Measurements from ENCODE around the gene DZIP1L.
"Not testable (repeated sequence)": the region's sequence is repeated elsewhere in the genome, so short reads cannot be mapped to it uniquely, and the experiment has no call there.

Gene DZIP1L, protein sequence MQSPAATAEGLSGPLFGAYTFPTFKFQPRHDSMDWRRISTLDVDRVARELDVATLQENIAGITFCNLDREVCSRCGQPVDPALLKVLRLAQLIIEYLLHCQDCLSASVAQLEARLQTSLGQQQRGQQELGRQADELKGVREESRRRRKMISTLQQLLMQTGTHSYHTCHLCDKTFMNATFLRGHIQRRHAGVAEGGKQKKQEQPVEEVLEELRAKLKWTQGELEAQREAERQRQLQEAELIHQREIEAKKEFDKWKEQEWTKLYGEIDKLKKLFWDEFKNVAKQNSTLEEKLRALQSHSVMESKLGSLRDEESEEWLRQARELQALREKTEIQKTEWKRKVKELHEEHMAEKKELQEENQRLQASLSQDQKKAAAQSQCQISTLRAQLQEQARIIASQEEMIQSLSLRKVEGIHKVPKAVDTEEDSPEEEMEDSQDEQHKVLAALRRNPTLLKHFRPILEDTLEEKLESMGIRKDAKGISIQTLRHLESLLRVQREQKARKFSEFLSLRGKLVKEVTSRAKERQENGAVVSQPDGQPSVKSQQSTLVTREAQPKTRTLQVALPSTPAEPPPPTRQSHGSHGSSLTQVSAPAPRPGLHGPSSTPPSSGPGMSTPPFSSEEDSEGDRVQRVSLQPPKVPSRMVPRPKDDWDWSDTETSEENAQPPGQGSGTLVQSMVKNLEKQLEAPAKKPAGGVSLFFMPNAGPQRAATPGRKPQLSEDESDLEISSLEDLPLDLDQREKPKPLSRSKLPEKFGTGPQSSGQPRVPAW

DNA sequence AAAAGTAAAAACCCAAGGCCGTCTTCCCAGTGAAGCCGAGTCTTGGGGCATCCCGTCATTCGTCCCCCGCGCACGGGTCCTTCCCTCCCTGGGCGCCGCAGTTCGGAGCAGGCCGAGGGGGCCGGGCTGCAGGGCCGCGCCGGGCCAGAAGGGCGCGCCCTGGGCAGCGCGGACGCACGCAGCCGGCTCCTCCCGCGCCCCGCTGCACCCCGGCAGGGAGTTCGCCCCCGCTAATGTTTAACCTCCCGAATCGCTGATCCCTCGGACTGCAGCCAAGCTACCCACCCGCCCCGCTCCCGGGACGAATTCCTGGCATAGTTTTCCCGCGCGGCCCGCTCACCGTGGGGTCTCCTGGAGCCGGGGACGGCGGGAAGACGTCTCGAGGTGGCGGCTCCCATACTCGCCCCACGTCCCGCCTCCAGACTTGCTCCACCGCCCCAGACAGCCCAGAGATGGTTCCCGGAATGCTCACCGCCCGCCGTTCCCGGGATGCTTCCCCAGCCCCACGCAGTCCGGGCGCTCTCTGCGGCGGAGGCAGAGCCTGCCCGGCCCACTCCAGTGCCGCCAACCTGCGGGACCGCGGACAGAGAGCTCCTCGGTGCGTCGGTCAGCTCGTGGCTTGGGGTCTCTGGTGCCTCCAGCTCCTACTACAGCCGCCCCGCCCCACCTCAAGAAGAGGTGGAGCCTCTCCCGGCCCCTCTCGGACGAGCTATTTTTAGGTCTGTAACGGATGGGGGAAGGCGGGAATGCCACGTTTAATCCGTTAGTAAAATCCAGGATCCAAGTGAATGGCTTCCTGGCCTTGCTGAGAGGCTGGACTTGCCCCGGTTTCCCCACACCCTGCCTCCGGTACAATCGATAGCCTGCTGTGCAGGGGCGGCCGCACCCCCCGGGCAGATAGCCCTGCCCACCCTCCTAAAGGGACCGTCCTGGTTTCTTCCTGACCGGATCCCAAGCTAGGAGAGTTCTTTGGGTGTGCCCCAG, at the start of gene DZIP1L:
Gene DZIP1L (minus strand): TSS at position 621 of the 984 bp plus-strand sequence. CDS start 11,637 bp downstream, outside the sequence.
- DNase-seq (ENCODE audit: low spot score): no peak

DNA sequence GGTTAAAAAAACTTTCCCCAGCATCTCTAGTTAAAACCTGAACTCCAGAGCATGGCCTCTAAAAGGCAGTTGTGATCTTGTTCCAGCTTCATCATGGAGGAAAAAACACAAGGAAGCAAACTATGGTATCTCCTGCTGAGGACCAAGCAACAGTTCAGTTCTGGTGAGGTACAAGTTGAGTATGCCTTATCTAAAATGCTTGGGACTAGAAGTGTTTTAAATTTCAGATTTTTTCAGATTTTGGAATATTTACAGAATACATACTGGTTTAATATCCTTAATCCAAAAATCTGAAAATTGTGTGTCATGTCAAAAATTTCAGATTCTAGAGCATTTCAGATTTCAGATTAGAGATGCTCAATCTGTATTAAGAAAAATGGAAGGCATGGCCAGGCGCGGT, 49.7 kb upstream of the DZIP1L start:
- no peak for DNase-seq (ENCODE audit: low spot score)

DNA sequence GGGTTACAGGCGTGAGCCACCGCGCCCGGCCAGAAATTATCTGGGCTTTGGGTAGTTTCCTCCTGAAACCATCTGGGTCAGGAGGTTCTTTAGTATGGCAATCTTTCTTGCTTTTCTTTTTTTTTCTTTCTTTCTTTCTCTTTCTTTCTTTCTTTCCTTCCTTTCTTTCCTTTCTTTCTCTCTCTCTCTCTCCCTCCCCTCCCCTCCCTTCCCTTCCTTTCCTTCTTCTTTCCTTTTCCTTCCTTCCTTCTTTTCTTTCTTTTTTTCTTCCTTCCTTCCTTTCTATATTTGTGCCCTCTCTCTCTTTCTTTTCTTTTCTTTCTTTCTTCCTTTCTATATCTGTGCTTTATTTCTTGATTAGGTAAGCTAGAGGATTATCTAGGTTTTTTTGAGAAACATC, 42.3 kb upstream of the DZIP1L start:
- no peak for DNase-seq (ENCODE audit: low spot score)

DNA sequence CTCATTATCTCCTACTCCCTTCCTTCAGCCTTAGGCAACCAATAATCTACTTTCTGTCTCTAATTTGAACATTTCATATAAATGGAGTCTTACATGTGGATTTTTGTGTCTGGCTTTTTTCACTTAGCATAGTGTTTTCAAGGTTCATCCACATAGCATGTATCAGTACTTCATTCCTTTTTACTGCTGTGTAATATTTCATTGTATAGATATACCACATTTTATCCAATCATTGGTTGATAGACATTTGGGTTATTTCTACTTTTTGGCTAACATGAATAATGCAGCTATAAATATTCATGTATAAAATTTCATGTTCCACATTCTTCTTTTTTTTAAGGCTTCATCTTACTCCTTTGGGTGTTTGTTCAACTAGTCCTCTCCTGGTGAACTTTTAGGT, 39.1 kb upstream of the DZIP1L start:
- DNase-seq (ENCODE audit: low spot score): no peak

DNA sequence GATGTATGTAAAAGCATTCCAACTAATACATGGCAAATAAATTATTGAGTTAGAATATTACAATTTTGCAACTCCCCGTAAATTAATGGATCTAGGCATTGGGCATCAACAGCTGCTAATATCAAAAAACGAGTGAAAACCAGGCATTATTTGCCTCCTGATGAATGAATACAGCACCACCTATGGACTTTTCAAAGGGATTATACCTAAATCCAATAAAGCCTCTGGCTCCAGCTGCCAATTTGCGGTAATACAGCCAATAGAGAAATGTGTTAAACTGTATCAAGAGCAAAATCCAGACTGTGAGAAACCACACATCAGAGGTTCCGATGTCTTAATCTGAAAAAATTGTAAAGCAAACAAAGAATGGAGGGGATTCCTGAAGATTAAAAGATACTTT, 33.1 kb upstream of the DZIP1L start:
- no peak for DNase-seq (ENCODE audit: low spot score)

DNA sequence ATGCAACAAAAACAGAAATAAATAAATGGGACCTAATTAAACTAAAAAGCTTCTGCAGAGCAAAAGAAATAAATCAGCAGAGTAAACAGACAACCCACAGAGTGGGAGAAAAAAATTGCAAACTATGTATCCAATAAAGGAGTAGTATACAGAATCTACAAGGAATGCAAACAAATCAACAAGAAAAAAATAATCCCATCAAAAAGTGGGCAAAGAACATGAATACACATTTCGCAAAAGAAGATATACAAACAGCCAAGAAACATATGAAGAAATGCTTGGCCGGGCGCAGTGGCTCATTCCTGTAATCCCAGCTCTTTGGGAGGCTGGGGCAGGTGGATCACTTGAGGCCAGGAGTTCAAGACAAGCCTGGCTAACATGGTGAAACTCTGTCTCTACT, 26.8 kb upstream of the DZIP1L start:
- not testable (repeated sequence) for DNase-seq (ENCODE audit: low spot score)

DNA sequence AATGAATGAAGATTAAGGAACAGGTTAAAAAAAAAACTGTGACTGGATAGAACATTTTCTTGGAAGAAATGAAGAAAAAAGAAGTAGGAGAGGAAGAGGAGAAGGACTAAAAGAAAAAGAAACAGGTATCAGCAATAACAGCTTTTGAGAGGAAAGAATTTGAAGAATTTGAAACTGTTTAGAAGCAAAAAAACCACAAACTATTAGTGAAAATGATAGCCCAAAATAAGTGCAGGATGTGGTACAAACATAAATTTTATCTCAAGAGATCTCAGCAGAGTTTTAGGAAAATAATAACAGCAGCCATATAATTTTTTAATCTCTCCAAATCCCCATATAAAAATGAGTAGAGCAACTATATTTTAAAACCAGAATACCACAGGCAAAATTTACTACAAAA, 25.5 kb upstream of the DZIP1L start:
- no peak for DNase-seq (ENCODE audit: low spot score)

DNA sequence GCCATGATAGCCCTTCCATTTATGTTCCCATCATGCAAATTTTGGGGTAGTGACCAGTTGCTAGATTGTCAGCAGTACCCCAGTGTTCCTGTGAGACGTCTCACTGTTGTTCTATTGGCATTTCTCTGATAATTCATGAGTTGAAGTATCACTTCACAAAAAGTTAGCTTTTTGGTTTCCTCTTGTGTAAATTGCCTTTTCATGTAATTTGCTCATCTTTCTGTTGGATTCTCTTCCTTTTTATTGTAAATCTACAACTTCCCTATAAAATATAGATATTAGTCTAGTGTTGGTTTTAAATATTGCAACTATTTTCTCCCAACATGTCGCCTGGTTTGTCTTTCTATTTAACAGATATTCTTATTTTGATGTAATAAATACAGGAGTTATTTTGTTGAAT, 24.3 kb upstream of the DZIP1L start:
- no peak for DNase-seq (ENCODE audit: low spot score)

DNA sequence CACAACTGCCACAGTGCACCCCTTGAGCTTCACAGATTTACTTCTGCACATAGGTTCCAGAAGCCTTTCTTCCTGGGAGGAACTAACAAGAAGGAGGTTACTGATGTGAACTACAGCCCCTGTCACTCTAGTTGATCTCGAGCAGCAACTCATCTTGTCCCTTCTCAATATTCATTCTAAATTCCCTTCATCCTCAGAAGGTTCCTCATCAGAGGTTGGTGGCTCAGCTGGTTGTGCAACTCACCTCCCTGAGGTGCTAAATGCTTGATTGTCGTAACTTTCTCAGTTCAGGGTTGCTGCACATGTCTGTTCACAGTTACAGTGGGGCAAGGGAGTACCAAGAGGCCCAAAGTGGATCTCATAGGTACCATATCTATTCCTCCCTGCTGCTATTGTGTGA, 22.5 kb upstream of the DZIP1L start:
- DNase-seq (ENCODE audit: low spot score): no peak

DNA sequence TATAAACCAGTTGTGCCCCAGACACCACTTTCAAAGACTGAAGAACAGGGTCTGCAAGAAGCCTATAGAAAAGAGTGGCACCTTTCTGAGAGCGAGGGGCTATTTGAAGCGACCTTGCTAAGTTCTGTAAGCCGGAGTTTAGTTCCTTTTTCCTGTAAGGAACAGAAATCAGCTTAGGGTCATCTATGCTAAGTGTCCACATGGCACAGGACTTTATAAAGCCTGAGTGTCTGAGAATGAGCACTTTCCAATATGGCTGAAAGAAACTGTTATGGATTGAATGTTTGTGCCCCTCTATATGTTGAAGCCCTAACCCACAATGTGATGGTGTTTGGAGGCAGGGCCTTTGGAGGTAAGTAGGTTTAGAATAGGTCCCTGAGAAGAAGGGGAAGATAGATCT, 20.8 kb upstream of the DZIP1L start:
- DNase-seq (ENCODE audit: low spot score): no peak

DNA sequence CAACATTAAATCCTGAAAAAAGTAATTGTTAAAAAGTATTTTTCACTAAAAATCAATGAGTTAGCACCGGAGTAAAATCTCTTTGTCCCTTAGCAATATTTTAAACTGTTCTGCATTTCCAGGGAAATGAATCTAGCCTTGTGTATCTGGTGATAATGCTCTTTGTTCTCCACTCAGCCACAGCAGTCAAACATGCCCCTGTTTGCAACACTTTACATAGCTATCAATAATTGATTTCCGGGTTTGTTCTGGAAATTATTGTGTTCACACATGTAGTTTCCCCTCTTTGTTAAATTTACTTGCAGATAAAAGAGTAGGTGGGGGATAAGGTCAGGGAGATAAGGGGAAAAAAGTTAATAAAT, 20.4 kb upstream of the DZIP1L start:
- no peak for DNase-seq (ENCODE audit: low spot score)

DNA sequence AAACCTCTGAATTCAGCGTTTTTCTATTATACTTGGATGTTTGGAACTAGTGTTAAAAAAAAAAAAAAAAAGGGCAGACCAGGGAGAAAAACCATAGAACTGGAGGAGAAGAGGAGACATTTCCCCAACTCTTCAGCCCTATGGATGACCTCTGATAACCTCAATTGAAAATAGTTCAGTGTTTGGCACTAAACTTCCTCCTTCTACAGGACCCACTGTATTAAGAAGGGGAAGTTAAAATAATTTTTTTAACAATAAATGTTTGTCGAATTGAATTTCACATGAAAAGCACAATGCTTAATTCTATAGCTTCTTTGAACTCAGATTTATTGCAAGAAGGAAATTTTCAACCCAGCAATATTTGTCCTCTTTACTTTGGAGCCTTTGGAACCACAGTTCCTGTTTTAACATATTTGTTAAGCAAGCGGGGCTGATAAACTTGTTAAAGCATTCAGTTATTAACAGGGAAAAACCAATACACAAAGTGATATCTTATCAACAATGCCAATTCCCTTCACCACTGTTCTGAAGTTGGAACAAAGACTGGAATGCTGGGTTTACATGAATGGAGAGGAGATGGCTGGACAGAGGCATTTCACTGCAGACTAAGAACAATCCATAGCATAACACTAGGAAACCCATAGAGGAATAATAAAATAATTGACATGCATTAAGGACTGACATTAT, 19.9 kb upstream of the DZIP1L start:
- DNase-seq (ENCODE audit: low spot score): no peak

DNA sequence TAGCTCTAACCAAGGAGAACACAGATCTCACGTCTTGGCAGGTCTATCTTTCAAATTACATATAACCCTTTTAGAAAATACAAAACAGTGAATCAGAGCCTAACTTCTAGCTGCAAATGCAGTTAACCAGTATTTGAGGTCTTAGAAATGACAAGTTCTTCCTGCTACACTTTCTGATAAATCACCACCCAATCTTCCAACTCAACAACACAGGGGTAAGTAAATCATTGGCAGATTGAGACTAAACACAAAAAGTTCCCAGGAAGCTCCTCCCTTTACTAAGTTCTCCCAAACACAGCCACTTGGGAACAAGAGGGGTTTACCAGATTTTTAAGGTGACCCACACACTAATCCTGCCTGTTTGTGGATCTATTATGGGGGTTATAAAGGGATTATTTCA, 16.8 kb upstream of the DZIP1L start, which contains the start of gene A4GNT:
Gene A4GNT (minus strand): TSS at position 152 of the 400 bp plus-strand sequence. CDS start 1,134 bp downstream, outside the sequence.
- DNase-seq (ENCODE audit: low spot score): no peak

DNA sequence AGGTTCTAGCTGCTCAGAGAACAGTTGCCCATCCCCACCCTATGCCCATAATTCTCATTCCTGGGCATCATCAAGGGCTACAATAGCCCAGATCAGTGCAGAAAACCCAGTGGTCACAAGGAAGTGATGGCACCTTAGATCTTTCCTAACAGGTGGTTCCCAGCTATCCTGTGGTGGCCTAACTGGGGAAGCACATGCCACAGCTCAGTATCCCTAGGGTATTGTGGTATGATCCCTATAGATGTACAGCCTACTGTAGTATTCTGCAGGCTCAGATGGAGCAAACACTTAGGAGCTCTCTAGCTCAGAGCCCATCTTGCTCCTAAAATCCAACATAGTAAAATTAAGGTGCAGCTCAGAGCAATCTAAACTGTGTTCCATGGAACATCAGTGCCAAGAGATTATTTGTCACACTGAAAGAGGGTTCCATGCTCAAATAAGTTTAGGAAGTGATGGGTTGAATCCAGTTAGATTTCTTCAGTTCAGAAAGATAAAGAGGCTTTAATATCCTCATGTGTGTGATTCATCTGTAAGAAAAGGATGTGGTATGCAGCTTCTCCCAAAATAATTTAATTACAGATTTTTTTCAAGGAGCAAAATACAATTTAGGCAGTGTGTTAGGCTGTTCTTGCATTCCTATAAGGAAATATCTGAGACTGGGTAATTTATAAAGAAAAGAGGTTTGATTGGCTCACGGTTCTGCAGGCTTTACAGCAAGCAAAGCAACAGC, 12.4 kb upstream of the DZIP1L start:
- no peak for DNase-seq (ENCODE audit: low spot score)

DNA sequence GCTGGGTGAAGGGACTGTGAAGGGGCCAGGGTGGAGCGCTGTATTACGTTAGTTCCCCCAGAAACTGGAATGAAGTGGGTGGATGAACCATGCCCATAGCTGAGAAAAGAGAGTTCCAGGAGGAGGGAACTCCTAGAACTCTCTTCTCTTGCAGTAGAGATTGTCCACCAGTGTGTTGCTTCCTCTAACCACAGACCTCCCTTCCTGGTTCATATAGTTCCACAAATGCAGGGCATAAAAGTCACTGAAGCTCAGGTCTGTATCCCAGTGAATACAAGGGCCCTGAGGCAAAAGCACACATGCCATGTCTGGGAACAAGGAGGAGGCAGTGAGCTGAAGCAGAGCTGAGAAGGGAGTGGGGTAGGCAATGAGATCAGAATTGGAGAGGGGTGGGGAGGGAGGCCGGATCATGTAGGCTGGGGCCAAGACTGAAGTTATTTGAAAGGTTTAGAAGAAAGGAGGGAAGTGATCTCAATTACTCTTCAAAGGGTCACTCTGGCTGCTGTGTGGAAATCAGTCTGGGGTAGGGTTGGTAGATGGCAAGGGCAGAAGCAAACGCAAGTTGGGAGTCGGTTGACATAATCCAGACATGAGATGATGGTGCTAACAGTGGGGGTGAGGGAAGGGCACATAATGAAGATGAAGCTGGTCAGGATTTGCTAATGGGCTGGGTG, 10.3 kb upstream of the DZIP1L start:
- DNase-seq (ENCODE audit: low spot score): no peak

DNA sequence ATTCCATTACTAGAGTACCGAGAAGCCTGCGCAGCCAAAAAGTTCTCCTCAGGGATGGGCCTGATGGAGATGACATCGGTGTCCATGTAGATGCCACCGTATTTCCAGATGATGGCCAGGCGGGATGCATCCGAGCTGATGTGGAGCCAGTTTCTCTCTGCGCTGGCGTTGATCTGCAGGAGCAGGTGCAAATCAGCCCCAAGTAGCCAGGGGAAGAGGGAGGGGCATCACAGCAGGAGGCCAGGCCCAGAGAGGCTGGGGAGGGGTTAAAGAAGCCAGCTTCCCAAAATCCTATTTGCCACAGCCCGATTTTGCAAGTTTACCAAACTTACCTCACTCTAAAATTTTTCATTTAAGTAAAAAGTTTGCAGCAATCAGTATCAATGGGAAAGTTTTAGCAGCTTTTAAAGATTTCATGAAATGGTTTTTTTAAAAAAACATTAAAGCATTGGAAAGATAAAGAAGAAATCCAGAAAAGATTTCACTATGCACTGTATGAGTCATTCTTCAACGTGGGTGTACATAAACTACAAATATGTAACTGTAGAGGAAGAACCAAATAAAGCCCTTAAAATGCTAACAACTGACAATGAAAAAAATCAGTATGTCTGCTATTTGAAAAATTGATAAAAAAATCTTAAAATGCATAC, 9.4 kb upstream of the DZIP1L start:
- no peak for DNase-seq (ENCODE audit: low spot score)

DNA sequence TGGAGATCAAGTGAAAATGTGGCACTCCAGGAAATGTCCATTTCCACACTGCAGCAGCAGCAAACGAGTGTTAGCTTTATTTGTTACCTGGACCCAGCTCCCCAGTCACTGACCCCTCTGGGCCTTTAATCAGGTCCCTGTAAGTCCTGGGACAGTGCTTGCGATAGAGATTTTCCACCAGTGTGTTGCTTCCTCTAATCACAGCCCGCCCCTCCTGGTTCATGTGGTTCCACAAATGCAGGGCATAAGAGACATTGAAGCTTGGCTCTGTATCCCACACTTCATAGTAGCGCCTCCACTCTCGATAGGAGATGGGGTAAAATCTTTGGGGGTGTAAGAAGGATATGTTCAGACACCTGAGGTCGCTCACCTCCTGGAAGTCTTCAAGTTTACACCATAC, 8.8 kb upstream of the DZIP1L start:
- no peak for DNase-seq (ENCODE audit: low spot score)

DNA sequence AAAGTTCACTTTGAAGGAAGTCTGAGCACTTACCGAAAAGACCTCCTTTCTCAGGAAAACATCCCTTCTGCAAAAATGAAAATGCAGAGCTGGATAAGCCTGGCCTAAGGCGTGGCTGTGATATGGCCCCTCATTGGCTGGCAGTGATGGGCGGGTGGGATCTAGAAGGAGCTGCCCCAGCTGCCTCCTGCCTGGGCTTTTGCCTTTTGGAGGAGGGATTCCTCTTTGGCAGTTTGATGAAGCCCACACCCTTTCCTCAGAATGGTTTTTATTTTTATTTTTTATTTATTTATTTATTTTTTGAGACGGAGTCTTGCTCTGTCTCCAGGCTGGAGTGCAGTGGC, 4.0 kb upstream of the DZIP1L start:
- DNase-seq (ENCODE audit: low spot score): no peak

DNA sequence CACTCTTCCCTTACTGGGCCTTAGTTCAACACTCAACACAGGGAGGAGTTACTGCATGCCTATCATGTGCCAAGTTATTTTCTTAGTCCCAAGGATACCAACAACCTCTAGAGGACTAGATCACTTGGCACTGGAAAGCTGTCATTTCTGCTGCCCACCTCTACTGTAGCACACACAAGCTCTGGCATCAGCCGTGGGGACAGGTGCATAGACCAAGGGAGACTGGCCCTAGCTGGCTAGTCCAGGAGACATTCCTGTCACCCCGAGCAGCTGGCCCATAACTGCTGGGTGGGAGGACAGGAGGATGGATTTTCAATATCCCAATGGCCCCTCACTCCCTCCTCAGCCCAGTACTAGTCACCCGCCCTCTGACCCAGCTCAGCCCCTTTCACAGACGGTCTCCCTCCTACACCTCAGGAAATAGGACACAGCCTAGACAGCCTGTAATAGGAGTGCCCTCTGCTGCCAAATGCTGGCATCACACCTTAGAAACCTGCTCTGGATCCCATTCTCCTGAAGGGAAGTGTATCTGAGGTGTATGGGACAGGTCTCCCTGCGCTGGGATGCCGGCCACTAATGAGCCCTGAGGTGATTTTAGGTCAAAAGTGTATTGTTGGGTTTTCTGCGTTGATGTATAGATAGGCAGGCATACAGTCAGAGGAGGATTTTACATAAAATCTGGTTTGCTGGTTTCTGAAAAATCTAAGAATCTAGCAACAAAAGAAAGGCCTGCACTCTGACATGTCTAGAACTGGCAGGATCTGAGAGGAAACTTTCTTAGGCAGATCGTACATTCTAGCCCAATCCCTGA, 3.4 kb upstream of the DZIP1L start:
- DNase-seq (ENCODE audit: low spot score): peak; percentile 48
